ENCODE data around the gene IL22RA1. TPM values are rescaled to one million over a fixed set of nuclear protein-coding genes. Genes with fewer than 3 reads are reported as not detected.

Gene IL22RA1
- total and polyA plus RNA-seq, 2 of the 8 experiments (the other 6 are each of a cell fraction or from before 2014, with no cell fraction given), result 0.17 to 0.32 TPM

DNA sequence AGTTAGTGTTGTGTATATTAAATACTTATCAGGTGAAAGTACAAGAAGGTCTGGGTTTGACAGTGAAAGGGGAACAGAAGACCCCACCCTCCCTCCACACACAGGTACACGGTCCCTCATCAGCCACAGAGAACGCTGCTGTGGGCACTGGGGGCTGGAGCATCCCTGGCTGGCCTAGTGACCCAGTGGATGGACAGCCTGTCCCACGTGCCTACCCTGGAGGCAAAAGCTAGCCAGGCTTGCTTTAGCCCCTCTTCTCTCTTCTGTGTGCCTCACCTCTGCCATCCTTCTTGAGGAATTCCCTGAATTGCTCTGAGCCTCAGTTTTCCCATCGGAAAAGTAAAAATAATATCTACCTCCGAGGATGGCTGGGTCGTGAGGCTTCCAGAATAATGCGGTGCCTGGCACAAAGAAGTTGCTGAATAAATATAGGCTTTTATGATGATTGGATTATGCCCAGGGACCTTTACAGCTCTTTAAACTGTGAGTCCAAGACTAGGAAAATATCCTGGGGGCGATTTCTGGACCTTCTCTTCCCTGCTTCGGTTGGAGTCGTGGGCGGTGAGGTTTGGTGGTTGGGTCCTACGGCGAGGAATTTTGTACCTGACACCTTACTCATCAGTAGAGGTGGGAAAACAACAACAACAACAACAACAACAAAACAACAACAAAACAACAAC, 43.2 kb upstream of the IL22RA1 start:
- Histone ChIP-seq H3K36me3 (ENCODE audit: control insufficient read depth in 2 of 4, insufficient read depth in 4 of 4, low read length in 3 of 4) (no peaks in the 10 kb centered on the region), H4K20me1 (replicated peaks in 1 of 2; ENCODE audit: control insufficient read depth in 1 of 2, insufficient read depth in 2 of 2, low read length in 2 of 2) (no peaks in the 10 kb centered on the region), H4K91ac (replicated peaks; ENCODE audit: insufficient read length, low read length) (no peak overlapping the region), H3K18ac (ENCODE audit: extremely low read depth, low read length) (peak overlapping the region; percentile 56; the same call in 1 of the 2 replicates), H3K4ac (replicated peaks; ENCODE audit: insufficient read length, low read depth, low read length) (no peak overlapping the region), H3K27me3 (replicated peaks in 1 of 4; ENCODE audit: control insufficient read depth in 3 of 4, extremely low read depth in 1 of 4, insufficient read depth in 3 of 4, low read length in 3 of 4) (no peaks in the 10 kb centered on the region; a peak in 1 of 7 replicates), H3K56ac (replicated peaks; ENCODE audit: insufficient read length, low read depth, low read length) (no peak overlapping the region), H3K27ac (ENCODE audit: low read depth, low read length) (no peak overlapping the region), H3K4me2 (ENCODE audit: insufficient read depth in 1 of 2, low read depth in 2 of 2, low read length in 2 of 2) (peak overlapping the region; percentile 82 to 86), H3K9ac (replicated peaks in 1 of 4; ENCODE audit: extremely low read depth in 1 of 4, low read depth in 3 of 4, low read length in 3 of 4) (peak overlapping the region in 3 of 4 experiments; percentile 56 to 75 (median 62); a peak in 5 of 7 replicates), H2BK12ac (ENCODE audit: low read depth, low read length) (no peak overlapping the region), H4K8ac (ENCODE audit: extremely low read depth, insufficient read depth, low read length) (no peak overlapping the region), H2BK120ac (replicated peaks; ENCODE audit: low read depth, low read length) (no peak overlapping the region), H2AFZ (ENCODE audit: low read length) (no peak overlapping the region), H3K79me1 (ENCODE audit: low read depth, low read length) (peaks cover 7% of the 10 kb centered on the region; the same call in 1 of the 2 replicates), H4K5ac (ENCODE audit: insufficient read length, low read depth, low read length) (no peak overlapping the region), H2AK5ac (ENCODE audit: low read depth, low read length) (peak overlapping the region; percentile 59; the same call in 1 of the 2 replicates), H2BK15ac (ENCODE audit: low read length) (no peak overlapping the region), H3K79me2 (ENCODE audit: control insufficient read depth in 1 of 2, insufficient read depth in 2 of 2, low read length in 2 of 2) (peaks cover 0 to 8% of the 10 kb centered on the region in 2 experiments; a peak in 2 of 4 replicates), H3K4me3 (ENCODE audit: extremely low read depth in 1 of 4, insufficient read depth in 2 of 4, low read depth in 3 of 4, low read length in 4 of 4) (peak overlapping the region; percentile 57 to 79 (median 74); a peak in 6 of 8 replicates), H3K23me2 (ENCODE audit: low read depth, low read length) (peaks cover 10% of the 10 kb centered on the region), H3K4me1 (replicated peaks in 1 of 4; ENCODE audit: control insufficient read depth in 3 of 4, insufficient read depth in 4 of 4, low read length in 3 of 4) (peaks cover 0 to 3% (median 3%) of the 10 kb centered on the region in 4 experiments; a peak in 2 of 7 replicates), H3K9me3 (ENCODE audit: insufficient read depth in 2 of 2, low read depth in 1 of 2, low read length in 1 of 2) (no peaks in the 10 kb centered on the region), H3K23ac (ENCODE audit: insufficient read length) (no peak overlapping the region), H2BK20ac (ENCODE audit: low read length) (no peak overlapping the region), H2BK5ac (ENCODE audit: low read depth, low read length) (no peak overlapping the region), H3K14ac (ENCODE audit: insufficient read length) (no peak overlapping the region)
- DNase-seq (ENCODE audit: low read depth in 1 of 2, low spot score in 2 of 2) (no peak), FAIRE-seq (no peak)
- ChIA-PET CTCF (ENCODE audit: partially characterized antibody) (interaction anchor here (1.0 to 19.0 kb wide), 11 partner anchors 14 to 208 kb away, joined by 3 to 465 read pairs (median 4); no protein-coding TSS in a partner anchor), POLR2A (ENCODE audit: partially characterized antibody) (interaction anchor here (1.5 to 7.9 kb wide), 4 partner anchors 7 to 33 kb away, joined by 3 to 82 read pairs (median 6); no protein-coding TSS in a partner anchor)
- 78% methylated on average over 12 of the region's 13 CpGs; no CpG with 5 or more reads in 1 of the 2 experiments for WGBS, 2 experiments (ENCODE audit: extremely low coverage in 1 of 2, insufficient coverage in 1 of 2, insufficient read length in 1 of 2, insufficient replicate concordance in 2 of 2, low coverage in 1 of 2, low lambda C conversion rate in 2 of 2, missing lambda C conversion rate in 1 of 2)
- no peak for TF ChIP-seq SP4 (IDR thresholded peaks at IDR 0.05; ENCODE audit: low read length)
